ENCODE measurements around the gene ATAD3C. TPM values are rescaled to one million over a fixed set of nuclear protein-coding genes. Genes with fewer than 3 reads are reported as not detected.
A peak's percentile ranks its signal among the peaks of the same experiment; 100 is the strongest.
"Not testable (repeated sequence)": the region's sequence is repeated elsewhere in the genome, so short reads cannot be mapped to it uniquely, and the experiment has no call there.

The ATAD3C gene
- total and polyA plus RNA-seq, 11 donors: 0.12 to 3.4 (median 0.53) TPM; not detected in 2

DNA sequence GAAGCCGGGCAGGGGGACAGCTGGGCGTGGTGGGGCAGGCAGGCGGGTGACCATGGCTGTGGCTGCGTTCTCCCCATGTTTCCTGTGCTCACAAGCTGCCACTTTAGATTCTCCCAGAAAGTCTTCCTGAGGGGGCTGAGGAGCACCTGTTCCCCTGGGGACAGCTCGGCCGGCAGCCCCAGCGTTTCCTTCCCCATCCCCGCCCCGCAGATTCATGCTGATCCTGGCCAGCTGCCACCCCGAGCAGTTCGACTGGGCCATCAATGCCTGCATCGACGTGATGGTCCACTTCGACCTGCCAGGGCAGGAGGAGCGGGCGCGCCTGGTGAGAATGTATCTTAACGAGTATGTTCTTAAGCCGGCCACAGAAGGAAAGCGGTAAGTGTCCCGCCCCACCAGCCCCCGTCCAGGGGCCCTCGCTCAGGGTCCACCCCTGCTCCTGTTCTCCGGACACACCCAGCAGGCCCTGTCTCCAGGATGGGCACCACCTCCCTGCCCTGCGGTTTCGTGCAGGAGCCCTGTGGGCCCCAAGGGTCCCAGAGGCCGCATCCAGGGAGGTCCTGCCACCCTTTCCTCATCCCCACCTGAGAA, 11.1 kb downstream of the ATAD3C start:
- Histone ChIP-seq H3K36me3 (no peaks in the 10 kb centered on the region), H3K27me3 (no peaks in the 10 kb centered on the region), H3K27ac (no peak overlapping the region), H3K4me1 (peaks cover 0 to 13% (median 5%) of the 10 kb centered on the region in 12 donors), H3K4me3 (no peak overlapping the region), H3K9me3 (no peaks in the 10 kb centered on the region)
- 62 to 75% (median 64%) methylated on average over 17 to 27 of the region's 27 CpGs for WGBS, 4 donors
- TF ChIP-seq POLR2A (IDR thresholded peaks at IDR 0.05): no peak
- TF ChIP-seq, protein P1, sequence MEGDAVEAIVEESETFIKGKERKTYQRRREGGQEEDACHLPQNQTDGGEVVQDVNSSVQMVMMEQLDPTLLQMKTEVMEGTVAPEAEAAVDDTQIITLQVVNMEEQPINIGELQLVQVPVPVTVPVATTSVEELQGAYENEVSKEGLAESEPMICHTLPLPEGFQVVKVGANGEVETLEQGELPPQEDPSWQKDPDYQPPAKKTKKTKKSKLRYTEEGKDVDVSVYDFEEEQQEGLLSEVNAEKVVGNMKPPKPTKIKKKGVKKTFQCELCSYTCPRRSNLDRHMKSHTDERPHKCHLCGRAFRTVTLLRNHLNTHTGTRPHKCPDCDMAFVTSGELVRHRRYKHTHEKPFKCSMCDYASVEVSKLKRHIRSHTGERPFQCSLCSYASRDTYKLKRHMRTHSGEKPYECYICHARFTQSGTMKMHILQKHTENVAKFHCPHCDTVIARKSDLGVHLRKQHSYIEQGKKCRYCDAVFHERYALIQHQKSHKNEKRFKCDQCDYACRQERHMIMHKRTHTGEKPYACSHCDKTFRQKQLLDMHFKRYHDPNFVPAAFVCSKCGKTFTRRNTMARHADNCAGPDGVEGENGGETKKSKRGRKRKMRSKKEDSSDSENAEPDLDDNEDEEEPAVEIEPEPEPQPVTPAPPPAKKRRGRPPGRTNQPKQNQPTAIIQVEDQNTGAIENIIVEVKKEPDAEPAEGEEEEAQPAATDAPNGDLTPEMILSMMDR (IDR thresholded peaks at IDR 0.05): no peak
- ATAC-seq (no peak), DNase-seq (peak in 1 of 5 donors; percentile 43)
- intact Hi-C loops (cut with DNase I): no loop called here

DNA sequence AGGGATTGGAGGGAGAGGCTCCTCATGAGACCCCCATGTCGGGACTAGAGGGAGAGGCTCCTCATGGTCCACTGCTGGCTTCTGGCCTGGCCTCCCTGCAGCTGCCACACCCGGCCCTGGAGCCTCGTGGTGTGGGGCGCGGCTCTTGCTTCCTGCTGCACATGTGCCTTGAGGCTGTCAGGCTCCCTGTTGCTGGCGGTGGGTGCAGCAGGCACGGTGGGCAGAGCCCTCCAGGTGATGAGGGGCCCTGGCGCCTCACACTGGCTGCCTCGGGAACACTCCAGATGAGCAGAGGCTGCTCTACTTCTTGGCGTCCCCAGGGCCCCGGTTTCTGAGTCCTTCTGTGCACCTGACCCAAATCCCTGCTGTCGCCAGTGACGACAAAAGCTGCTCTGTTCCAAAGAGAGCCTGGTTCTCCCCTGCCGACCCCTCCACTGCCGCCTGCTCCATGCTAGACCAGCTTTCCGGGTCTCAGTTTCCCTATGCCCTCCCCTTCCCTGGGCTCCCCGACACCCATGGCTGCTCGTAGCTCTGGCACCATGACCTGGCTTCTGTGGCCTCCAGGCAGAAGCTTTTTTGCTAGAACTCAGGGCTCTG, 12.3 kb downstream of the ATAD3C start:
- TF ChIP-seq POLR2A (IDR thresholded peaks at IDR 0.05): no peak
- TF ChIP-seq, protein P1 (IDR thresholded peaks at IDR 0.05): no peak
- no peaks in the 10 kb centered on the region for H3K36me3 ChIP-seq
- intact Hi-C loops (cut with DNase I): no loop called here
- H3K27me3 ChIP-seq: no peaks in the 10 kb centered on the region
- WGBS, 4 donors: 56 to 68% (median 62%) methylated on average over 10 to 18 of the region's 18 CpGs
- peak overlapping the region in 8 of 12 donors; percentile 23 to 49 (median 38) for H3K27ac ChIP-seq
- DNase-seq: no peak
- peak in 2 of 4 donors; percentile 29 to 32 for ATAC-seq
- no peaks in the 10 kb centered on the region for H3K9me3 ChIP-seq
- H3K4me3 ChIP-seq: peak overlapping the region in 1 of 12 donors; percentile 17
- peaks cover 0 to 13% (median 5%) of the 10 kb centered on the region in 12 donors for H3K4me1 ChIP-seq

DNA sequence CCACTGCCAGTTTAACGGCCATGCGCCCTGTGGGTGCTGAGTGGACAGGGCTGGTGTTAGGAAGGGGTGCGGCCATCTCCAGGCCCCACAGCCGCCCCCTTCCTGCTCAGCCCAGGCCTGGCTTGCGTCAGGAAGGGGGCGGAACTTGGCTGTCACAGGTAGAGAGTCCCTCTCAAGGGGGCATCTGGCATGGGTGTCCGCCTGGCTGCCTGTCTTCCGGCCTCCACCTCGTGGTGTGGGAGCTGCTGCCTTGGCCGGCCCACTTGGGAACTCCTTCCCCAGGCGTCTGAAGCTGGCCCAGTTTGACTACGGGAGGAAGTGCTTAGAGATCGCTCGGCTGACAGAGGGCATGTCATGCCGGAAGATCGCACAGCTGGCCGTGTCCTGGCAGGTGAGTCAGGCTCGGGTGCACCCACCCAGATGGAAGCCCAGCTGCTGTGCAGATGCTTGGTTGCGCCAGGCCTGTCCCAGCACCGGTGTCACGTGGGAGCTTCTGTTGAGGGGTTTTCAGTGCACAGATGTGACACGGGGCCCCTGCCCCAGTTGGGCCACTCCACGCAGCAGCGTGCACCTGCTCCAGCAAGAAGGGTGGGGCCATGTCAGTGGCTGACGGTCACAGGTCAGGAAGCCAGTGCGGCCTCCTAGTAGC, 13.0 kb downstream of the ATAD3C start:
- Histone ChIP-seq H3K4me3 (peak overlapping the region in 3 of 12 donors; percentile 5 to 17 (median 17)), H3K27ac (peak overlapping the region in 8 of 12 donors; percentile 23 to 49 (median 38)), H3K27me3 (no peaks in the 10 kb centered on the region), H3K4me1 (peaks cover 0 to 13% (median 5%) of the 10 kb centered on the region in 12 donors), H3K36me3 (no peaks in the 10 kb centered on the region), H3K9me3 (no peaks in the 10 kb centered on the region)
- WGBS, 4 donors: 42 to 70% (median 53%) methylated on average over 15 to 26 of the region's 26 CpGs
- intact Hi-C loops (cut with DNase I): no loop called here
- ATAC-seq (peak; percentile 43 to 92 (median 76)), DNase-seq (peak in 4 of 5 donors; percentile 43 to 73 (median 58))
- TF ChIP-seq, protein P1 (IDR thresholded peaks at IDR 0.05): no peak
- no peak for TF ChIP-seq POLR2A (IDR thresholded peaks at IDR 0.05)

DNA sequence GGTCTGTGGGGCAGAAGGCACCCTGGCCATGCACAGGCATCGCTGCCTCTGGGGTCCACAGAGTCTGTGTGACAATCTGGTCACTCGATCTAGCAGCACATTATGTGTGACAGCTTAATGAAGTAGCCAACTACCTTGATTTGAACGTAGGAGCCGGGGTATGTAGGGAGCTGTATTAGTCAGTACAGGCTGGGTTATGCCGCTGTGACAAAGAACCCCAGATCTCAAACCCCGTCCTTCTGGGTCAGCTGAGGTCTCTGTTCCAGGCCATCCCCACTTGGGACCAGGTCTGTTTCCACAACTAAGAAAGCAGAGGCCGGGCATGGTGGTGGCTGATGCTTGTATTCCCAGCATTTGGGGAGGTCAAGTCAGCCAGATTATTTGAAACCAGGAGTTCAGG, 13.8 kb downstream of the ATAD3C start:
- H3K4me1 ChIP-seq: peaks cover 0 to 13% (median 5%) of the 10 kb centered on the region in 12 donors
- DNase-seq (no peak), ATAC-seq (no peak)
- H3K36me3 ChIP-seq: no peaks in the 10 kb centered on the region
- no peak overlapping the region for H3K4me3 ChIP-seq
- H3K9me3 ChIP-seq: no peaks in the 10 kb centered on the region
- intact Hi-C loops (cut with DNase I): no loop called here
- no peaks in the 10 kb centered on the region for H3K27me3 ChIP-seq
- 76 to 91% (median 86%) methylated on average over 7 of the region's 7 CpGs for WGBS, 4 donors
- H3K27ac ChIP-seq: no peak overlapping the region
- no peak for TF ChIP-seq POLR2A (IDR thresholded peaks at IDR 0.05)
- TF ChIP-seq, protein P1 (IDR thresholded peaks at IDR 0.05): no peak

DNA sequence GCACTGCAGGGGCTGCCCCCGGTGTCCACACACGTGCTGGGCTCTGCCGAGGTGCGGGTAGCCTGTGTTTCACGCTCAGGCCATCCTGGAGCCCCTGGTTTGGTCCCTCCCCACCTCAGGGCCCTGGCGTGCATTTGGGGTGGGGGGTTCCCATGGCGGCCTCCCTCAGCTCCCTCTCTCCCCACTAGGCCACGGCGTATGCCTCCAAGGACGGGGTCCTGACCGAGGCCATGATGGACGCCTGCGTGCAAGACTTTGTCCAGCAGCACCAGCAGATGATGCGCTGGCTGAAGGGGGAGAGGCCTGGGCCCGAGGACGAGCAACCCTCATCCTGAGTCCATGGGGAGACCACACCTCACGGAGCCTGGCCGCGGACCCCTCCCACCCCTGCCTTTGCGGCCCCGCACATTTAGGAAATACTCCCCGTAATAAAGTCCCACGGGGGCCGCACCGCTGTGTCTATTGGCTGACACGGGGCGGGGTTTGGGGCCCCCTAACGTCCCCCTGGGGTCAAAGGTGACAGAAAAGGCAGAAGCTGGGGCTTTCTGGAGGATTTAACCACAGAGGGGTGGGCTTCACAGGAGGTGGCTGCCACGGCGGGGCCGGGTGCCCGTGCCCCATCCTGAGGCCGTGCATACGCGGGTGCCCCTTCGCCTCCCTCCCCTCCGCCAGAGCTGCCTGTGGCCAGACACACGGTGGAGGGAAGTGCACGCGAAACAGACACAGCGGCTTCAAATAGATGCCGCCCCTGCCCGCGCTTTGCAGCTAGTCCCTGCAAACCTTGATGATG, 18.9 kb downstream of the ATAD3C start:
- DNase-seq; intact Hi-C loops (cut with DNase I); H3K27me3 ChIP-seq; ATAC-seq; H3K4me3 ChIP-seq; H3K27ac ChIP-seq; H3K36me3 ChIP-seq; H3K9me3 ChIP-seq: not testable (repeated sequence)
- H3K4me1 ChIP-seq: peaks cover 0 to 21% (median 15%) of the 10 kb centered on the region in 12 donors
- 82 to 88% (median 86%) methylated on average over 18 to 38 of the region's 44 CpGs for WGBS, 4 donors

Data from heart left ventricle (tissue), 16 donors.